ENCODE measurements around the gene TP63. TPM values are rescaled to one million over a fixed set of nuclear protein-coding genes. Genes with fewer than 3 reads are reported as not detected.
A peak's percentile ranks its signal among the peaks of the same experiment; 100 is the strongest.

Gene TP63
- total RNA-seq, 4 donors from 2014 or later: 1.5 to 2.5 TPM; not detected in 2

GRCh38 chr3:189820365-189820720 is 189.2 kb downstream of the TP63 start:
- H3K27me3 ChIP-seq: no peaks in the 10 kb centered on the region
- no peaks in the 10 kb centered on the region for H3K36me3 ChIP-seq
- H3K9me3 ChIP-seq: no peaks in the 10 kb centered on the region
- no peaks in the 10 kb centered on the region for H3K4me1 ChIP-seq
- no peak overlapping the region for H3K4me3 ChIP-seq
- no peak overlapping the region for H3K27ac ChIP-seq
- TF ChIP-seq CTCF (IDR thresholded peaks at IDR 0.05): no peak
- TF ChIP-seq POLR2A (IDR thresholded peaks at IDR 0.05): no peak
- intact Hi-C loops (cut with DNase I; ENCODE audit: low total_unique reads): no loop called here
- no peak for DNase-seq

GRCh38 chr3:189821262-189821661 is 190.1 kb downstream of the TP63 start:
- H3K36me3 ChIP-seq: no peaks in the 10 kb centered on the region

GRCh38 chr3:189822726-189823125 is 191.5 kb downstream of the TP63 start:
- H3K27me3 ChIP-seq: no peaks in the 10 kb centered on the region
- H3K9me3 ChIP-seq: no peaks in the 10 kb centered on the region
- intact Hi-C loops (cut with DNase I; ENCODE audit: low total_unique reads): no loop called here
- no peaks in the 10 kb centered on the region for H3K36me3 ChIP-seq
- H3K4me3 ChIP-seq: no peak overlapping the region
- no peak overlapping the region for H3K27ac ChIP-seq
- DNase-seq: no peak
- TF ChIP-seq POLR2A (IDR thresholded peaks at IDR 0.05) (no peak), CTCF (IDR thresholded peaks at IDR 0.05) (no peak)
- no peaks in the 10 kb centered on the region for H3K4me1 ChIP-seq

More at GRCh38 chr3:189821262-189821661, 190.1 kb downstream of the TP63 start:
- no peak for TF ChIP-seq CTCF (IDR thresholded peaks at IDR 0.05)
- no peak for TF ChIP-seq POLR2A (IDR thresholded peaks at IDR 0.05)
- no peak for DNase-seq
- Histone ChIP-seq H3K4me3 (no peak overlapping the region), H3K9me3 (no peaks in the 10 kb centered on the region), H3K27me3 (no peaks in the 10 kb centered on the region), H3K4me1 (no peaks in the 10 kb centered on the region), H3K27ac (no peak overlapping the region)
- intact Hi-C loops (cut with DNase I; ENCODE audit: low total_unique reads): no loop called here

GRCh38 chr3:189824629-189825312 is 193.6 kb downstream of the TP63 start:
- intact Hi-C loops (cut with DNase I; ENCODE audit: low total_unique reads): no loop called here
- peak in 1 of 2 donors; percentile 17 for DNase-seq
- TF ChIP-seq CTCF (IDR thresholded peaks at IDR 0.05) (no peak), POLR2A (IDR thresholded peaks at IDR 0.05) (no peak)
- H3K27ac ChIP-seq: no peak overlapping the region
- no peaks in the 10 kb centered on the region for H3K36me3 ChIP-seq
- H3K4me3 ChIP-seq: no peak overlapping the region
- no peaks in the 10 kb centered on the region for H3K4me1 ChIP-seq
- H3K9me3 ChIP-seq: no peaks in the 10 kb centered on the region
- no peaks in the 10 kb centered on the region for H3K27me3 ChIP-seq

GRCh38 chr3:189826566-189826965 is 195.4 kb downstream of the TP63 start:
- no peaks in the 10 kb centered on the region for H3K27me3 ChIP-seq
- intact Hi-C loops (cut with DNase I; ENCODE audit: low total_unique reads): no loop called here
- no peaks in the 10 kb centered on the region for H3K36me3 ChIP-seq
- no peak for TF ChIP-seq CTCF (IDR thresholded peaks at IDR 0.05)
- TF ChIP-seq POLR2A (IDR thresholded peaks at IDR 0.05): no peak
- H3K27ac ChIP-seq: no peak overlapping the region
- no peak overlapping the region for H3K4me3 ChIP-seq
- no peaks in the 10 kb centered on the region for H3K4me1 ChIP-seq
- H3K9me3 ChIP-seq: no peaks in the 10 kb centered on the region
- DNase-seq: no peak

Measured in uterus (tissue), 4 donors.